HepG2 (cell line): ENCODE measurements around the gene TPM1. TPM values are rescaled to one million over a fixed set of nuclear protein-coding genes. Genes with fewer than 3 reads are reported as not detected.

Source experiments
- ATAC-seq: fragments of 200-7000 bp; cut with Tn5 transposase; 3 replicates; pipeline ENCODE4 v1.9.1; 2020; ENCODE audit warnings: mild to moderate bottlenecking, moderate library complexity
- BruUV-seq: library from RNA; stranded (reverse); fragments of 400-500 nt; replicated peaks from 2 replicates; lab custom pipeline; 2021; lab: Mats Ljungman, UMichigan
- CTCF ChIA-PET: fragments of 300-600 bp; formaldehyde crosslinking; extraction: SDS; loops from one replicate; lab custom pipeline; 2021; ENCODE audit warnings: low total read pairs, inconsistent platforms, low intra/inter-chr PET ratio; lab: Yijun Ruan, JAX
- POLR2A ChIA-PET: fragments of 350-600 bp; sonication (Branson Sonifier 250); formaldehyde crosslinking; loops from one replicate; lab custom pipeline; 2020; ENCODE audit warnings: antibody characterized with exemption, inconsistent platforms; lab: Yijun Ruan, JAX
- DNase-seq: peaks from one replicate; pipeline ENCODE4 v3.0.0-alpha.2; 2015; ENCODE audit warnings: low spot score
- FAIRE-seq: peaks from 3 replicates; lab custom pipeline; 2011; peaks lifted over from hg19 to GRCh38; lab: Jason Lieb, UNC
- H2AFZ ChIP-seq: one replicate; pipeline ENCODE4 v1.6.1; 2011; ENCODE audit warnings: low read length, inconsistent platforms
- H3K27ac ChIP-seq: fragments of 300-600 bp; 3 replicates; pipeline ENCODE4 v1.8.0; 2011; ENCODE audit warnings: mixed run types, mild to moderate bottlenecking, mixed read lengths, low read length, inconsistent platforms; ENCODE audit not compliant: insufficient read depth; ENCODE audit errors: extremely low read length
- H3K27me3 ChIP-seq, 2 experiments: fragments of 200-600 bp in 1 of 2; 2 replicates in 1 of 2; 3 replicates in 1 of 2; pipeline versions ENCODE4 v1.6.0 to v1.8.0; 2011; ENCODE audit warnings: low read length in 2 of 2, mild to moderate bottlenecking in 2 of 2, moderate library complexity in 2 of 2, inconsistent platforms in 1 of 2; ENCODE audit not compliant: insufficient read depth in 2 of 2, control insufficient read depth in 1 of 2
- H3K36me3 ChIP-seq, 2 experiments: fragments of 200-600 bp in 1 of 2; replicated peaks in 1 of 2; 2 replicates in 1 of 2; 3 replicates in 1 of 2; pipeline versions ENCODE4 v1.5.1 to v1.8.0; 2011; ENCODE audit warnings: low read length in 2 of 2, inconsistent platforms in 1 of 2; ENCODE audit not compliant: insufficient read depth in 2 of 2, control insufficient read depth in 1 of 2
- H3K4me1 ChIP-seq: 2 replicates; pipeline ENCODE4 v1.5.1; 2012; ENCODE audit warnings: low read length, inconsistent platforms; ENCODE audit not compliant: insufficient read depth
- H3K4me2 ChIP-seq: 2 replicates; pipeline ENCODE4 v1.6.0; 2011; ENCODE audit warnings: low read depth, low read length, inconsistent platforms
- H3K4me3 ChIP-seq, 3 experiments: fragments of 200-600 bp in 1 of 3; sonication (generic), shearing (Covaris generic) in 1 of 3; replicated peaks in 1 of 3; 2 replicates each; pipeline ENCODE4 v1.5.1; 2011 to 2016; ENCODE audit warnings: low read length in 3 of 3, inconsistent platforms in 2 of 3, low read depth in 2 of 3, mild to moderate bottlenecking in 2 of 3, control low read depth in 1 of 3, mixed read lengths in 1 of 3; ENCODE audit not compliant: insufficient read depth in 1 of 3
- H3K79me2 ChIP-seq: one replicate; pipeline ENCODE4 v1.6.1; 2011; ENCODE audit warnings: low read length, inconsistent platforms; ENCODE audit not compliant: insufficient read depth
- H3K9ac ChIP-seq: 2 replicates; pipeline ENCODE4 v1.6.0; 2011; ENCODE audit warnings: mild to moderate bottlenecking, low read depth, low read length, inconsistent platforms; ENCODE audit not compliant: insufficient read depth
- H3K9me3 ChIP-seq: 2 replicates; pipeline ENCODE4 v1.5.1; 2012; ENCODE audit warnings: mild to moderate bottlenecking, low read length
- H4K20me1 ChIP-seq: 2 replicates; pipeline ENCODE4 v1.6.0; 2011; ENCODE audit warnings: inconsistent platforms, mild to moderate bottlenecking, low read length, moderate library complexity; ENCODE audit not compliant: insufficient read depth
- MLXIP ChIP-seq: sonication (generic); formaldehyde crosslinking; IDR thresholded peaks from 2 replicates; pipeline ENCODE4 v1.9.0; 2021; ENCODE audit warnings: missing genetic modification reagents, borderline replicate concordance
- SP5 ChIP-seq: IDR thresholded peaks from 2 replicates; pipeline ENCODE4 v1.6.1; 2016; ENCODE audit warnings: low read depth, borderline replicate concordance
- ZNF12 ChIP-seq: sonication (generic); formaldehyde crosslinking; IDR thresholded peaks from 2 replicates; pipeline ENCODE4 v1.5.0; 2020; ENCODE audit warnings: missing genetic modification reagents
- WGBS: methylation state at CpG from one replicate; pipeline ENCODE4 v1.1.6; 2017; ENCODE audit warnings: low lambda C conversion rate; 5-methylcytosine and 5-hydroxymethylcytosine counted together
- in situ Hi-C: cut with HindIII; loops from 2 replicates; pipeline ENCODE4 v1.10.0; 2017; ENCODE audit warnings: low pct_unique_long_range_greater_than_20kb; ENCODE audit not compliant: extremely low pct_ligation_motif_present
- intact Hi-C: fragments of 100-400 bp; cut with micrococcal nuclease; formaldehyde crosslinking; loops from one replicate; pipeline ENCODE4 v1.10.0; 2022; ENCODE audit not compliant: unreplicated experiment
- polyA plus RNA-seq, 8 experiments: library from polyadenylated mRNA; depleted of rRNA in 3 of 8; stranded (reverse) in 7 of 8; unstranded in 1 of 8; fragments of >200 nt; fragmentation: Illumina TruSeq in 4 of 8; extraction: Trizol in 4 of 8; gene quantifications; 2 replicates each; pipeline versions ENCODE4 v1.2.1 to v1.2.3, GENCODE V29; 2011 to 2016; ENCODE audit warnings: low read depth in 4 of 8, missing spikeins in 1 of 8, mixed read lengths in 1 of 8; ENCODE audit not compliant: insufficient read depth in 1 of 8
- total RNA-seq, 5 experiments: library from RNA; depleted of rRNA; stranded (reverse); fragments of >200 nt; fragmentation: Illumina TruSeq; extraction: Trizol; gene quantifications; 2 replicates each; pipeline ENCODE4 v1.2.3, GENCODE V29; 2016; ENCODE audit warnings: low read depth in 1 of 5
- TF ChIP-seq, protein P1 (sequence below): sonication (generic); formaldehyde crosslinking; IDR thresholded peaks from 2 replicates; pipeline ENCODE4 v1.8.1; 2023; ENCODE audit warnings: missing genetic modification reagents, inconsistent platforms, borderline replicate concordance

TPM1 gene
- total and polyA plus RNA-seq, 2 of the 13 experiments (the other 11 are each of a cell fraction or from before 2014, with no cell fraction given) = 98.9 to 109 TPM

DNA sequence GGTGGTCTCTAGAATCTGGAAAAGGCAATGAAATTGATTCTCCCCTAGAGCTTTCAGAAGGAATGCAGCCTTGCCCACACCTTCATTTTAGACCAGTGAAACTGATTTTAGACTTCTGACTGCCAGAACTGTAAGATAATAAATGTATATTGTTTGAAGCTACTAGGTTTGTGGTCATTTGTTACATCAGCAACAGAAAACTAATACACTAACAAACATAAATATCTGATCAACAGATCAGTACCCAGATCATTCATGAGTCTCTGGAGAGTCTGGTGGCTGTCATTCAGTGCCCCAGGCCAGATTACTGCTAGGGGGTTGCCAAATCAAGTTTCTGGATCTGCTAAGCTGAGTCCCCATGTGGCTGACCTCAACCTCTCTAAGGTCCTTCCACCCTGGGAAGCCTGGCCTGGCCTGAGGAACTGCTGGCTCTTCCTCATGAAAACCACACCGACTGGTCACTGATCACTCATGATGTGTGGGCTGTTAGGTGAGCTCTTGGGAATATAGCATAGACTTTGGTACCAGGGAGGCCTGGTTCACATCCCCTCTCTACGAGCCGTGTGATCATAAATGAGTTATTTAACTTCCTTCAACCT lies 68.0 kb downstream of the TPM1 start:
- no TSS peak for BruUV-seq
- TF ChIP-seq, protein P1, sequence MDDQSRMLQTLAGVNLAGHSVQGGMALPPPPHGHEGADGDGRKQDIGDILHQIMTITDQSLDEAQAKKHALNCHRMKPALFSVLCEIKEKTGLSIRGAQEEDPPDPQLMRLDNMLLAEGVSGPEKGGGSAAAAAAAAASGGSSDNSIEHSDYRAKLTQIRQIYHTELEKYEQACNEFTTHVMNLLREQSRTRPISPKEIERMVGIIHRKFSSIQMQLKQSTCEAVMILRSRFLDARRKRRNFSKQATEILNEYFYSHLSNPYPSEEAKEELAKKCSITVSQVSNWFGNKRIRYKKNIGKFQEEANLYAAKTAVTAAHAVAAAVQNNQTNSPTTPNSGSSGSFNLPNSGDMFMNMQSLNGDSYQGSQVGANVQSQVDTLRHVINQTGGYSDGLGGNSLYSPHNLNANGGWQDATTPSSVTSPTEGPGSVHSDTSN = no peak
- peak; percentile 51; the same call in 1 of the 2 replicates for TF ChIP-seq ZNF12 (CRISPR knock-in tag)
- TF ChIP-seq, all 625 proteins: peak for 1
- intact Hi-C loops = no loop called here
- no peak for ATAC-seq
- WGBS = 79% methylated on average over 2 of the region's 3 CpGs
- no peaks in the 10 kb centered on the region for H3K27me3 ChIP-seq
- H3K79me2 ChIP-seq = no peaks in the 10 kb centered on the region
- no peak overlapping the region for H3K4me3 ChIP-seq
- H3K36me3 ChIP-seq = no peaks in the 10 kb centered on the region
- H3K4me2 ChIP-seq = no peak overlapping the region
- no peak overlapping the region for H2AFZ ChIP-seq
- no peaks in the 10 kb centered on the region for H3K9me3 ChIP-seq
- ChIA-PET CTCF (no interaction called here), POLR2A (interaction anchor here (0.7 to 3.3 kb wide), 3 partner anchors 9 to 47 kb away, joined by 3 to 20 read pairs (median 15); partner anchors contain the start of gene RPS27L)
- in situ Hi-C loops = no loop called here
- H3K27ac ChIP-seq = no peak overlapping the region
- no peaks in the 10 kb centered on the region for H4K20me1 ChIP-seq
- H3K4me1 ChIP-seq = peaks cover 64% of the 10 kb centered on the region
- FAIRE-seq = no peak
- DNase-seq = no peak
- no peak overlapping the region for H3K9ac ChIP-seq

GRCh38 chr15:63111481-63111880 lies 68.9 kb downstream of the TPM1 start:
- no peaks in the 10 kb centered on the region for H3K79me2 ChIP-seq
- no peaks in the 10 kb centered on the region for H3K9me3 ChIP-seq
- FAIRE-seq (no peak), ATAC-seq (no peak), DNase-seq (no peak)
- no peak overlapping the region for H3K4me3 ChIP-seq
- no peaks in the 10 kb centered on the region for H4K20me1 ChIP-seq
- H3K4me1 ChIP-seq = peaks cover 61% of the 10 kb centered on the region
- ChIA-PET POLR2A (interaction anchor here (1.0 kb wide), 1 partner anchor 46 kb away, joined by 4 read pairs; the partner anchor contains the start of gene RPS27L), CTCF (no interaction called here)
- no peak overlapping the region for H3K27ac ChIP-seq
- peak; percentile 53; the same call in 1 of the 2 replicates for TF ChIP-seq SP5 (CRISPR knock-in tag)
- TF ChIP-seq MLXIP = no peak
- in situ Hi-C loops (no loop called here), intact Hi-C loops (no loop called here)
- H2AFZ ChIP-seq = no peak overlapping the region
- no peaks in the 10 kb centered on the region for H3K27me3 ChIP-seq
- BruUV-seq = no TSS peak
- H3K36me3 ChIP-seq = no peaks in the 10 kb centered on the region
- no peak overlapping the region for H3K9ac ChIP-seq
- no peak overlapping the region for H3K4me2 ChIP-seq
